Central memory CD8-positive, alpha-beta T cell (primary cell): ENCODE results near the gene OSBPL5.
A peak's percentile ranks its signal among the peaks of the same experiment; 100 is the strongest.

Experiments
- ATAC-seq: fragments of 150-1000 bp; cut with Tn5 transposase; replicated peaks from 2 replicates; pipeline ENCODE4 v1.10.0; 2022; ENCODE audit warnings: mild to moderate bottlenecking, moderate FRiP score, moderate number of reproducible peaks; ENCODE audit not compliant: poor library complexity, severe bottlenecking; ENCODE audit errors: extremely low read depth
- DNase-seq, 2 donors: peaks; one replicate each; pipeline ENCODE4 v3.0.0; 2021; ENCODE audit warnings: low spot score in 2 of 2
- H3K27ac Mint-ChIP-seq: one replicate; pipeline ENCODE4 v1.8.0; 2022; ENCODE audit warnings: low read depth, mild to moderate bottlenecking, moderate library complexity, mixed read lengths
- H3K27me3 Mint-ChIP-seq: one replicate; pipeline ENCODE4 v1.8.0; 2022; ENCODE audit warnings: mixed read lengths
- H3K36me3 Mint-ChIP-seq: one replicate; pipeline ENCODE4 v1.8.0; 2022; ENCODE audit warnings: mild to moderate bottlenecking, moderate library complexity, mixed read lengths; ENCODE audit not compliant: insufficient read depth
- H3K4me1 Mint-ChIP-seq: one replicate; pipeline ENCODE4 v1.8.0; 2022; ENCODE audit warnings: mixed read lengths
- H3K4me3 Mint-ChIP-seq: one replicate; pipeline ENCODE4 v1.8.0; 2022; ENCODE audit warnings: mild to moderate bottlenecking, moderate library complexity, mixed read lengths
- H3K9me3 Mint-ChIP-seq: one replicate; pipeline ENCODE4 v1.8.0; 2022; ENCODE audit warnings: mixed read lengths

OSBPL5 gene

GRCh38 chr11:3165152-3165705 lies at the start of gene OSBPL5:
Gene OSBPL5 (minus strand): TSS chr11:3165310. CDS start chr11:3129148, 36,162 bp downstream.
- peaks cover 45% of the 10 kb centered on the region for H3K4me1 Mint-ChIP-seq
- H3K9me3 Mint-ChIP-seq: no peaks in the 10 kb centered on the region
- ATAC-seq (peak; percentile 67), DNase-seq (peak in 1 of 2 donors; percentile 21)
- H3K36me3 Mint-ChIP-seq: peaks cover 5% of the 10 kb centered on the region
- peak within 1 kb of the TSS; percentile 86 for H3K4me3 Mint-ChIP-seq
- peaks cover 40% of the 10 kb centered on the region for H3K27me3 Mint-ChIP-seq
- peak within 1 kb of the TSS; percentile 41 for H3K27ac Mint-ChIP-seq

- peaks cover 42% of the 10 kb centered on the region for H3K27me3 Mint-ChIP-seq
- H3K4me3 Mint-ChIP-seq: no peak overlapping the region
- H3K4me1 Mint-ChIP-seq: peaks cover 6% of the 10 kb centered on the region
These were observed 49.2 kb upstream of the OSBPL5 start for GRCh38 chr11:3214420-3214699.

DNA sequence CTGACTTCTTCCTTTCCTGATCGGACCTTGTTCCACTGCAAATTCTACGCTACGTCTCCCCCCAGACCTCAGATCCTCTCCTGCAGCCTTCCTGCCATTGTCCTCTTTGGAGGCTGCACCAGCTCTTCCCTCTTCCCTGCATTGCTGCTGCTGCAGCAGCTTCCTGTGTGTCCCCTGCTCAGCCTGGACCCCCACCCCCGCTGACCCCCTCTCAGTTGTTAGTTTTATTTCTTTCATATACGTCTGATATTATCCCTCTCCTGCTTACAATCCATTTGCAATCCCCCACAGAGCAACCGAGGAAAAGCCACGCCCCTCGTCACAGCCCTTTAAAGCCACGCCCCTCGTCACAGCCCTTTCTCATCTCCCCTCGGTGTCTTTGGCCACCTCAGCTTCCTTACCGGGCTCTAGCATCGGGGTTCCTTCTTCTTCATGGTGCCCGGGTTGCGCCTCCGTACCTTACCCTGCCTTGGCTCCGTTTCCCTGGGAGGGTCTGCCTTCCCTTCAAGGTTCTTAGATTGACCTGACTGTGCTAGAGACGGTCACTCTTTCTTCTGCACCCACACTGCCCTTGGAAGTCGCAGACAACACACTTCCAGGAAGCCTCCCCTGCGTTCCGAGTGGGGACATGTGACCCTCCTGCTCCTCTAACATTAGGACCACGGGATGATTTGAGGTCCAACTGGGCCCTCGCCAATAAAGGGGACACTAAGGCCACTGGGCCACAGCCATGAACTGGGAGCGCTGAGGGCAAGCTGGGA lies 48.7 kb upstream of the OSBPL5 start:
- Mint-ChIP-seq H3K36me3 (peaks cover 2% of the 10 kb centered on the region), H3K27me3 (peaks cover 42% of the 10 kb centered on the region), H3K9me3 (peaks cover 4% of the 10 kb centered on the region), H3K4me1 (peaks cover 6% of the 10 kb centered on the region), H3K4me3 (no peak overlapping the region), H3K27ac (no peak overlapping the region)
- no peak for DNase-seq
- ATAC-seq: no peak

More at GRCh38 chr11:3214420-3214699, 49.2 kb upstream of the OSBPL5 start:
- no peak for ATAC-seq
- H3K9me3 Mint-ChIP-seq: peaks cover 4% of the 10 kb centered on the region
- H3K27ac Mint-ChIP-seq: no peak overlapping the region
- peaks cover 2% of the 10 kb centered on the region for H3K36me3 Mint-ChIP-seq
- DNase-seq: no peak

DNA sequence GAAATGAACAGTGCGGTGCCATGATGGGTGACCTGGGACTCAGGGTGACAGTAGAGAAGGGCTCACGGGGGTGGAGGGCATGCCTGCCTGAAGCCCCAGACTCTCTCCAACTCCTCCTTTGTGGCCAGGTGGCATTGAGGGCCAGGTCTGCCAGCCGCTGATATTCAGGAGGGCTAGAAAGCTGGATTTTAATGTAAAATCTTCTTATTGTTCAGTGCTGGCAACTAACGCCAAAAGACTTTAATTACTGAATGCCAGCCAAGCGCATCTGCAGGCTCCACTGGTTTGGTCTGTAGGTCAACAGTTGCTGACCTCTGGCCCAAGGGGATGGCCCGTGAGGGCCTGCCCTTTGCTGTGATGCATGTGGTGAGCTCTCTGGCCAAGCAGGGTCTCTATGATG lies 43.2 kb upstream of the OSBPL5 start:
- Mint-ChIP-seq H3K9me3 (peaks cover 4% of the 10 kb centered on the region), H3K27me3 (peaks cover 9% of the 10 kb centered on the region), H3K36me3 (no peaks in the 10 kb centered on the region), H3K4me3 (no peak overlapping the region), H3K27ac (no peak overlapping the region), H3K4me1 (no peaks in the 10 kb centered on the region)
- DNase-seq: no peak
- no peak for ATAC-seq

GRCh38 chr11:3207526-3208189 lies 42.5 kb upstream of the OSBPL5 start:
- no peak for DNase-seq
- ATAC-seq: no peak
- Mint-ChIP-seq H3K4me3 (no peak overlapping the region), H3K27me3 (peaks cover 7% of the 10 kb centered on the region), H3K27ac (no peak overlapping the region), H3K36me3 (no peaks in the 10 kb centered on the region), H3K9me3 (peaks cover 4% of the 10 kb centered on the region), H3K4me1 (no peaks in the 10 kb centered on the region)

DNA sequence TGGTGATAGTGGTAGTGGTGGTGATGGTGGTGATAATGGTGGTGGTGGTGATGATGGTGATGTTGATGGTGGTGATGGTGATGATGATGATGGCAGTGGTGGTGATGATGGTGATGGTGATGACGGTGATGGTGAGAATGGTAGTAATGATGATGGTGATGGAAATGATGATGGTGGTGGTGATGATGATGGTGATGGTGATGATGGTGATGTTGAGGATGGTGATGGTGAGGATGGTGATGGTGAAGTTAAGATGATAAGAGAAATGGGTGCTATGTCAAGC lies 41.8 kb upstream of the OSBPL5 start:
- Mint-ChIP-seq H3K9me3 (peaks cover 3% of the 10 kb centered on the region), H3K4me1 (no peaks in the 10 kb centered on the region), H3K27ac (no peak overlapping the region), H3K36me3 (no peaks in the 10 kb centered on the region), H3K4me3 (no peak overlapping the region), H3K27me3 (peaks cover 3% of the 10 kb centered on the region)
- DNase-seq (no peak), ATAC-seq (peak; percentile 20)

DNA sequence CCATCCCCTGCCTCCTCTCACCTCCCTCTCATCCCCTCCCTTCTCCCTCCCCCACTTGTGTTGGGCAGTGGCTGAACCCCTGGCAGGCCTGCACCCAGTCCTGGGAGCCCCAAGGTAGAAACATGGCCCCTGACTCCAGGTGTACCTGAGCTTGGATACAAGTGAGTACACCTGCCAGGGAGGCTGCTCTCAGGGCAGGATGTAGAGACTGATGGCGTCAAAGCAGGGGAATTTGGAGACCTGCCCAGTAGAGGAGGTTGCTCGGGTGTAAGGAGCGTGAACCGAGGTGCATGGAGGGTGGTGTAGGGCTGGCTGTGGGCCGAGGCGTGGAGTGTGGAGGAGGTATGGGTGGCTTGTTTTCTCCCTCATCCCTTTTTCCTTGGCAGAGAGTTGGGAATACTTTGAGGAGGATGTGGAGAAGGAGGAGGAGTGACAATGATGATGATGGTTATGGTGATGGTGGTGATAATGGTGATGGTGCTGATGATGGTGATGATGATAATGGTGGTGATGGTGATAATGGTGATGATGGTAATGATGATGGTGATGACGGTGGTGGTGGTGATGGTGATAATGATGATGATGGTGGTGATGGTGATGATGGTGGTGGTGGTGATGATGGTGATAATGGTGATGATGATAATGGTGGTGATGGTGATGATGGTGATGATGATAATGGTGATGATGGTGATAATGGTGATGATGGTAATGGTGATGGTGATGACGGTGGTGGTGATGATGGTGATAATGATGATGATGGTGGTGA lies 41.2 kb upstream of the OSBPL5 start:
- peaks cover 3% of the 10 kb centered on the region for H3K27me3 Mint-ChIP-seq
- H3K9me3 Mint-ChIP-seq: no peaks in the 10 kb centered on the region
- no peaks in the 10 kb centered on the region for H3K36me3 Mint-ChIP-seq
- DNase-seq (no peak), ATAC-seq (peak; percentile 29)
- H3K4me3 Mint-ChIP-seq: no peak overlapping the region
- no peaks in the 10 kb centered on the region for H3K4me1 Mint-ChIP-seq
- H3K27ac Mint-ChIP-seq: no peak overlapping the region

DNA sequence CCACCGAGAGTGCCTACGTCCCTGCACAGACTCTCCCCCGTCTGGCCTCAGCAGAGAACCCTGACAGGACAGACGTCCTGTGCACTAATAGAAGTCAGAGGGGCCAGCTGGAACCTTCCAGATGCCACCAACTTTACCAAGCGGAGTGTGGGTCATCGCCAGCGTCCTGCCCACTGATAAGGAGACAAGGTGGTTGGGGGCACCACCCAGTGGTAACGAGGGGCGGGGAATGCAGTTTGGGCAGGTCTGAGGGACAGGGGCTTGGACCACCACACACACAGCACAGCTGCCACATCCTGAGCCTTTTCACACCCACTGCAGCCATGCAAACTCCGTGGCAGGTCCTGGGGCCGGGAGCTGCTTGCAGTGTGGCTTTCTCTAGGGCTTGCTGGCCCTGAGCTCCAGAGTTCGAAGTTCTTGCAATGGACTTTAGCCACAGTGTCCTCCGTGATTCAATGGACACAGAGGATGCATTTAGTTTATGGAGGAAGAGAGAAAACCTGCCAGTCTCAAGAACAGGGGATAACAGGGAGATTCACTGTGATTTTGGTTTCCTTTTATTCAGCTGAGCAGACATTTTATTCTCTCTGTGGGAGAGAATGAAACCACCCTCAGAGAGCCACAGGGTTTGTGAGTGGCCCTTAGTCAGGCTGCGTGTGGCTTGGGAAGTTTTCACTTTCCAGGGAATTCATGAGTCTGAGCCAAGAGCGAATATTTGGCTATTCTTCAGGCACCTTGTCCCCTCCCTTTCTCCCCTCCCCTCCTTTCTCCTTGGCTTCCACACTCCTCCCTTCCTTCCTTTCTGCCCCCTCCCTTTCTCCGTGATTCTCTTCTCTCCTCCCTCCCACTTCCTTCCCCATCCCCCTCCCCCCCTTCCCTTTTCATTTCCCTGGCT lies 40.4 kb upstream of the OSBPL5 start:
- Mint-ChIP-seq H3K27me3 (peaks cover 11% of the 10 kb centered on the region), H3K36me3 (no peaks in the 10 kb centered on the region), H3K27ac (peak overlapping the region; percentile 14), H3K4me3 (no peak overlapping the region), H3K4me1 (no peaks in the 10 kb centered on the region), H3K9me3 (no peaks in the 10 kb centered on the region)
- DNase-seq (no peak), ATAC-seq (no peak)

GRCh38 chr11:3204141-3205015 lies 39.3 kb upstream of the OSBPL5 start:
- Mint-ChIP-seq H3K27me3 (peaks cover 16% of the 10 kb centered on the region), H3K27ac (no peak overlapping the region), H3K36me3 (no peaks in the 10 kb centered on the region), H3K4me1 (no peaks in the 10 kb centered on the region), H3K4me3 (no peak overlapping the region), H3K9me3 (no peaks in the 10 kb centered on the region)
- DNase-seq: no peak
- ATAC-seq: no peak

DNA sequence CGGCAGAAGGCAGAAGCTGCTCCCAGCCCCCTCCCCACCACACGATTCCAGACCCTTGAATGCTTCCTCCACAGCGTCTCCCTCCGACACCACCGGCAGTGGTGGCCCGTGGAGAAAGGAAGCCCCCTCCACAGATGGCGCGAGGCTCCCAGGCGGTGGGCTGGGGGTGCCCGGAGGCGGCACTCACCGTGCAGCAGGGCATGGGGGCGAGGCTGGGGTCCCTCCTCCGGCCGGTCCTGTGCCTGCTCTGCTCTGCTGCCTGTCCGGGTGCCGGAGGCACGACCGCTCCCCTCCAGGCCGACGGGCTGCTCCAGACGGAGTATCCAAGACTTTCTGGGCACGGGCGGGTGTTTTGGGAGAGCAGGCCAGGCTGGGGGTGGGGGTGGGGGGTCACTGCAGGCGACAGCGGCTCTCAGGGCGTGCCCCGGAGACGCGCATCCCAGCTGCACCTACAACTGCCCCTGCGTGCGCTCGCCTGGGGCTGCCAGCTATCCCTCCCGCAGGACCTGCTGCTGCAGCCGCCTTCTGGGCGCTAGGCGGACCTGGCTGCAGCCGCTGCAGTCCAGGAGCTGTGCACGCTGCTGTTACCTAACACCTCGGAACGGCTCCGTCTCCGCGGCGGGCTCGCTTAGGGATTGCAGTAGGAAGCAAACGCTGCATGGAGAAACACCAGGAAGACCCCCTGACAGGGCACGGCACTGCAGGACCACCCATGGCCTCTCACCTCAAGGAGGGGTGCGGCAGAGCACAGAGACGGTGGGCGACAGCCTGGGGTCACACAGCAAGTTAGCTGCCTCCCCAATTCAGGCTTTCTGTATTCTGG lies 38.3 kb upstream of the OSBPL5 start:
- no peaks in the 10 kb centered on the region for H3K36me3 Mint-ChIP-seq
- H3K27ac Mint-ChIP-seq: no peak overlapping the region
- DNase-seq (no peak), ATAC-seq (no peak)
- H3K9me3 Mint-ChIP-seq: no peaks in the 10 kb centered on the region
- H3K4me3 Mint-ChIP-seq: no peak overlapping the region
- no peaks in the 10 kb centered on the region for H3K4me1 Mint-ChIP-seq
- peaks cover 20% of the 10 kb centered on the region for H3K27me3 Mint-ChIP-seq

DNA sequence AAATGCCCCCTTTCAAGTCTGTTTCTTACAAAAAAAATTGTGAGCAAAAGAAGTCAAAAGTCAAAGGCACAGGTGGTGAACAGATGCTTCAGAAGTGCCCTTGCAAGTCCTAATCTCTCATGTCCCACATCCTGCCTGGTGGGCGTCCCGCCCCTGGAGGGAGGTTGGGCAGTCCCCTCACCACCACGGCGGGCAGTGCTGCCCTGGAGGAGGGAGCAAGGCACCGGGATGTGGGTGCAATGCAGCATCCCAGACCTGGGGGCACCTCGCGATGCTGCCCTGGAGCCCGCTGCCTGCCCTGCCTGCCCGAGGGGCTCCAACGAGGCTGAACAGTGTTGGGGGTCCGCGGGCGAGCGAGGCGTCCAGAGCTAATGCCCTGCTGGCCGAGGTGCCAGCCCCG lies 37.6 kb upstream of the OSBPL5 start:
- Mint-ChIP-seq H3K4me1 (no peaks in the 10 kb centered on the region), H3K4me3 (no peak overlapping the region), H3K9me3 (no peaks in the 10 kb centered on the region), H3K27me3 (peaks cover 26% of the 10 kb centered on the region), H3K27ac (no peak overlapping the region), H3K36me3 (no peaks in the 10 kb centered on the region)
- DNase-seq (no peak), ATAC-seq (no peak)
